HEK293 (cell line): ENCODE results near the gene JPH4.

ENCODE experiments used
- CTCF ChIA-PET: fragments of 350-600 bp; formaldehyde crosslinking; extraction: SDS; loops from one replicate; lab custom pipeline; 2021; ENCODE audit warnings: antibody characterized with exemption; lab: Yijun Ruan, JAX
- POLR2A ChIA-PET: fragments of 300-600 bp; formaldehyde crosslinking; extraction: SDS; loops from one replicate; lab custom pipeline; 2020; ENCODE audit warnings: antibody characterized with exemption, inconsistent platforms; lab: Yijun Ruan, JAX
- H3K27ac ChIP-seq: fragments of 200-500 bp; sonication (Bioruptor generic); 2 replicates; pipeline ENCODE4 v1.5.1; 2014; ENCODE audit warnings: low read depth, low read length, control low read depth, inconsistent platforms; ENCODE audit errors: extremely low read depth
- H3K36me3 ChIP-seq, 2 experiments: fragments of 200-500 bp in 1 of 2; sonication (Bioruptor generic) in 1 of 2; 1 replicate in 1 of 2; 2 replicates in 1 of 2; pipeline ENCODE4 v1.5.1; 2014 to 2017; ENCODE audit warnings: inconsistent platforms in 2 of 2, low read length in 2 of 2; ENCODE audit not compliant: control insufficient read depth in 2 of 2, insufficient read depth in 1 of 2
- H3K4me1 ChIP-seq: fragments of 200-500 bp; sonication (Bioruptor generic); 2 replicates; pipeline ENCODE4 v1.5.1; 2014; ENCODE audit warnings: mild to moderate bottlenecking, low read length, inconsistent platforms; ENCODE audit not compliant: control insufficient read depth, insufficient read depth
- H3K4me3 ChIP-seq: 2 replicates; pipeline ENCODE4 v1.5.1; 2011; ENCODE audit warnings: low read depth, mild to moderate bottlenecking, control low read depth, low read length, moderate library complexity
- H3K9me3 ChIP-seq: fragments of 200-500 bp; sonication (Bioruptor generic); 2 replicates; pipeline ENCODE4 v1.5.1; 2014; ENCODE audit warnings: low read depth, low read length, inconsistent platforms; ENCODE audit not compliant: control insufficient read depth, insufficient read depth
- GLIS2 ChIP-seq: fragments of 450-650 bp; formaldehyde crosslinking; IDR thresholded peaks from 2 replicates; pipeline ENCODE4 v1.5.1; 2016; ENCODE audit warnings: missing biosample characterization, missing genetic modification characterization
- KLF16 ChIP-seq: fragments of 450-650 bp; formaldehyde crosslinking; IDR thresholded peaks from 2 replicates; pipeline ENCODE4 v1.5.1; 2017; ENCODE audit warnings: missing biosample characterization, missing genetic modification characterization
- KLF17 ChIP-seq: fragments of 450-650 bp; formaldehyde crosslinking; IDR thresholded peaks from 2 replicates; pipeline ENCODE4 v1.5.1; 2016; ENCODE audit warnings: missing biosample characterization, missing genetic modification characterization
- KLF8 ChIP-seq: fragments of 450-650 bp; formaldehyde crosslinking; IDR thresholded peaks from 2 replicates; pipeline ENCODE4 v1.5.1; 2016; ENCODE audit warnings: missing biosample characterization, missing genetic modification characterization
- SP7 ChIP-seq: fragments of 450-650 bp; formaldehyde crosslinking; IDR thresholded peaks from 2 replicates; pipeline ENCODE4 v1.5.1; 2016; ENCODE audit warnings: missing biosample characterization, missing genetic modification characterization
- ZBTB11 ChIP-seq: fragments of 450-650 bp; formaldehyde crosslinking; conservative IDR thresholded peaks from 2 replicates; pipeline ENCODE4 v1.5.1; 2016; ENCODE audit warnings: low read depth, missing biosample characterization, missing genetic modification characterization
- ZBTB26 ChIP-seq: fragments of 450-650 bp; formaldehyde crosslinking; optimal IDR thresholded peaks from 2 replicates; pipeline ENCODE3; 2016; ENCODE audit warnings: missing biosample characterization, mild to moderate bottlenecking, missing genetic modification characterization
- ZBTB7A ChIP-seq: fragments of 450-650 bp; formaldehyde crosslinking; IDR thresholded peaks from 2 replicates; pipeline ENCODE4 v1.5.1; 2016; ENCODE audit warnings: low read depth, missing biosample characterization, missing genetic modification characterization
- ZFP41 ChIP-seq: fragments of 450-650 bp; formaldehyde crosslinking; IDR thresholded peaks from 2 replicates; pipeline ENCODE4 v1.5.1; 2016; ENCODE audit warnings: missing biosample characterization, missing genetic modification characterization, borderline replicate concordance
- ZNF138 ChIP-seq: fragments of 450-650 bp; formaldehyde crosslinking; IDR thresholded peaks from 2 replicates; pipeline ENCODE4 v1.5.1; 2016; ENCODE audit warnings: missing biosample characterization, missing genetic modification characterization, borderline replicate concordance
- ZNF2 ChIP-seq: fragments of 450-650 bp; formaldehyde crosslinking; IDR thresholded peaks from 2 replicates; pipeline ENCODE4 v1.5.1; 2016; ENCODE audit warnings: missing biosample characterization, missing genetic modification characterization
- ZNF26 ChIP-seq: fragments of 450-650 bp; formaldehyde crosslinking; IDR thresholded peaks from 2 replicates; pipeline ENCODE4 v1.5.1; 2016; ENCODE audit warnings: missing biosample characterization, missing genetic modification characterization
- ZNF292 ChIP-seq: fragments of 450-650 bp; formaldehyde crosslinking; IDR thresholded peaks from 2 replicates; pipeline ENCODE4 v1.5.1; 2016; ENCODE audit warnings: low read depth, missing biosample characterization, missing genetic modification characterization, borderline replicate concordance
- ZNF324 ChIP-seq: fragments of 450-650 bp; formaldehyde crosslinking; IDR thresholded peaks from 2 replicates; pipeline ENCODE4 v1.5.1; 2016; ENCODE audit warnings: missing biosample characterization, missing genetic modification characterization
- ZNF335 ChIP-seq: fragments of 450-650 bp; formaldehyde crosslinking; conservative IDR thresholded peaks from 2 replicates; pipeline ENCODE4 v1.5.1; 2016; ENCODE audit warnings: missing biosample characterization, missing genetic modification characterization
- ZNF449 ChIP-seq: fragments of 450-650 bp; formaldehyde crosslinking; IDR thresholded peaks from 2 replicates; pipeline ENCODE4 v1.5.1; 2017; ENCODE audit warnings: missing biosample characterization, mild to moderate bottlenecking, missing genetic modification characterization, moderate library complexity
- ZNF514 ChIP-seq: fragments of 450-650 bp; formaldehyde crosslinking; IDR thresholded peaks from 2 replicates; pipeline ENCODE4 v1.5.1; 2016; ENCODE audit warnings: missing biosample characterization, missing genetic modification characterization
- ZNF580 ChIP-seq: fragments of 450-650 bp; formaldehyde crosslinking; IDR thresholded peaks from 2 replicates; pipeline ENCODE4 v1.5.1; 2016; ENCODE audit warnings: missing biosample characterization, missing genetic modification characterization
- ZNF639 ChIP-seq: fragments of 450-650 bp; formaldehyde crosslinking; IDR thresholded peaks from 2 replicates; pipeline ENCODE4 v1.5.1; 2016; ENCODE audit warnings: missing biosample characterization, missing genetic modification characterization
- ZNF677 ChIP-seq: fragments of 450-650 bp; IDR thresholded peaks from 2 replicates; pipeline ENCODE4 v1.5.0; 2018; ENCODE audit warnings: missing biosample characterization, mild to moderate bottlenecking, missing genetic modification characterization, moderate library complexity
- ZNF792 ChIP-seq: fragments of 450-650 bp; formaldehyde crosslinking; IDR thresholded peaks from 2 replicates; pipeline ENCODE4 v1.5.1; 2016; ENCODE audit warnings: missing biosample characterization, missing genetic modification characterization
- ZSCAN5A ChIP-seq: fragments of 450-650 bp; formaldehyde crosslinking; IDR thresholded peaks from 2 replicates; pipeline ENCODE4 v1.5.1; 2016; ENCODE audit warnings: missing biosample characterization, missing genetic modification characterization
- ZXDB ChIP-seq: fragments of 450-650 bp; formaldehyde crosslinking; IDR thresholded peaks from 2 replicates; pipeline ENCODE4 v1.5.1; 2016; ENCODE audit warnings: missing biosample characterization, missing genetic modification characterization

JPH4 gene

GRCh38 chr14:23555882-23556699, 22.5 kb downstream of the JPH4 start, which contains the start of gene THTPA:
Gene THTPA (plus strand): TSS chr14:23556271. CDS start chr14:23556758, 487 bp downstream.
- Histone ChIP-seq H3K9me3 (no peaks in the 10 kb centered on the region), H3K36me3 (peaks cover 10 to 35% of the 10 kb centered on the region in 2 experiments; a peak in 2 of 3 replicates), H3K4me1 (peaks cover 10% of the 10 kb centered on the region), H3K4me3 (peak within 1 kb of the TSS; percentile 85), H3K27ac (peak within 1 kb of the TSS; percentile 81)
- CTCF ChIA-PET, result interaction anchor here (10.1 kb wide), 1 partner anchor 76 kb away, joined by 338 read pairs; no protein-coding TSS in a partner anchor
- POLR2A ChIA-PET, result interaction anchor here (0.6 to 1.2 kb wide), 10 partner anchors 9 to 580 kb away, joined by 3 to 10 read pairs (median 4); partner anchors contain the start of genes AP1G2, BCL2L2, PABPN1 and PSME1
- TF ChIP-seq KLF16 (peak; percentile 72; the same call in 1 of the 2 replicates), ZNF324 (tag by site-specific recombination) (peak; percentile 83; the same call in 1 of the 2 replicates), GLIS2 (peak; percentile 82), ZNF2 (tag by site-specific recombination) (peak; percentile 70), ZNF792 (tag by site-specific recombination) (no peak), KLF8 (tag by site-specific recombination) (peak; percentile 82), SP7 (tag by site-specific recombination) (peak; percentile 80), ZNF677 (tag by site-specific recombination) (no peak), ZNF639 (tag by site-specific recombination) (peak; percentile 85), ZNF335 (tag by site-specific recombination) (peak; percentile 99), ZNF449 (tag by site-specific recombination) (peak; percentile 70), ZNF514 (no peak), ZXDB (tag by site-specific recombination) (peak; percentile 96), KLF17 (tag by site-specific recombination) (peak; percentile 64), ZBTB7A (peak; percentile 97), ZBTB26 (tag by site-specific recombination) (peak; percentile 94), ZSCAN5A (tag by site-specific recombination) (peak; percentile 63), ZNF580 (tag by site-specific recombination) (no peak; the same call in 1 of the 2 replicates), ZNF26 (tag by site-specific recombination) (no peak), ZNF138 (no peak), ZFP41 (tag by site-specific recombination) (no peak), ZNF292 (tag by site-specific recombination) (0 out of 2 replicates have a peak, but pooled peaks have one; percentile 2), ZBTB11 (tag by site-specific recombination) (peak; percentile 87)
